ENCODE measurements around the gene UNC5C. TPM values are rescaled to one million over a fixed set of nuclear protein-coding genes. Genes with fewer than 3 reads are reported as not detected.

UNC5C gene
- total RNA-seq, 2 donors from 2014 or later: 0.13 TPM; not detected in 1

GRCh38 chr4:95439071-95439470 lies 109.7 kb downstream of the UNC5C start:
- Mint-ChIP-seq H3K4me3 (no peak overlapping the region), H3K4me1 (no peaks in the 10 kb centered on the region), H3K27me3 (no peaks in the 10 kb centered on the region), H3K9me3 (no peaks in the 10 kb centered on the region), H3K27ac (no peak overlapping the region), H3K36me3 (ENCODE audit: low read depth) (no peaks in the 10 kb centered on the region)
- ATAC-seq (replicated peaks): no peak

GRCh38 chr4:95432466-95432865 lies 116.3 kb downstream of the UNC5C start:
- H3K4me1 Mint-ChIP-seq: no peaks in the 10 kb centered on the region
- H3K27ac Mint-ChIP-seq: no peak overlapping the region
- no peak for ATAC-seq (replicated peaks)
- H3K9me3 Mint-ChIP-seq: no peaks in the 10 kb centered on the region
- H3K36me3 Mint-ChIP-seq (ENCODE audit: low read depth): no peaks in the 10 kb centered on the region
- no peak overlapping the region for H3K4me3 Mint-ChIP-seq
- peaks cover 4% of the 10 kb centered on the region for H3K27me3 Mint-ChIP-seq

- Mint-ChIP-seq H3K36me3 (ENCODE audit: low read depth) (no peaks in the 10 kb centered on the region), H3K9me3 (no peaks in the 10 kb centered on the region), H3K27me3 (peaks cover 4% of the 10 kb centered on the region), H3K27ac (no peak overlapping the region), H3K4me1 (no peaks in the 10 kb centered on the region), H3K4me3 (no peak overlapping the region)
- no peak for ATAC-seq (replicated peaks)
Measured at GRCh38 chr4:95431678-95432077, 117.1 kb downstream of the UNC5C start.

GRCh38 chr4:95429416-95429815 lies 119.4 kb downstream of the UNC5C start:
- Mint-ChIP-seq H3K36me3 (ENCODE audit: low read depth) (no peaks in the 10 kb centered on the region), H3K9me3 (no peaks in the 10 kb centered on the region), H3K27me3 (peaks cover 4% of the 10 kb centered on the region), H3K4me3 (no peak overlapping the region), H3K4me1 (no peaks in the 10 kb centered on the region), H3K27ac (no peak overlapping the region)
- ATAC-seq (replicated peaks): no peak

GRCh38 chr4:95428291-95429070 lies 120.3 kb downstream of the UNC5C start:
- H3K9me3 Mint-ChIP-seq: no peaks in the 10 kb centered on the region
- no peak for ATAC-seq (replicated peaks)
- H3K36me3 Mint-ChIP-seq (ENCODE audit: low read depth): no peaks in the 10 kb centered on the region
- H3K27me3 Mint-ChIP-seq: peaks cover 4% of the 10 kb centered on the region
- no peaks in the 10 kb centered on the region for H3K4me1 Mint-ChIP-seq
- no peak overlapping the region for H3K27ac Mint-ChIP-seq
- H3K4me3 Mint-ChIP-seq: no peak overlapping the region

GRCh38 chr4:95426455-95426854 lies 122.3 kb downstream of the UNC5C start:
- peak overlapping the region; percentile 31 for H3K4me3 Mint-ChIP-seq
- H3K4me1 Mint-ChIP-seq: no peaks in the 10 kb centered on the region
- H3K9me3 Mint-ChIP-seq: no peaks in the 10 kb centered on the region
- H3K36me3 Mint-ChIP-seq (ENCODE audit: low read depth): no peaks in the 10 kb centered on the region
- peaks cover 4% of the 10 kb centered on the region for H3K27me3 Mint-ChIP-seq
- H3K27ac Mint-ChIP-seq: no peak overlapping the region
- no peak for ATAC-seq (replicated peaks)

GRCh38 chr4:95422436-95422835 lies 126.3 kb downstream of the UNC5C start:
- no peaks in the 10 kb centered on the region for H3K36me3 Mint-ChIP-seq (ENCODE audit: low read depth)
- no peak overlapping the region for H3K4me3 Mint-ChIP-seq
- no peaks in the 10 kb centered on the region for H3K9me3 Mint-ChIP-seq
- ATAC-seq (replicated peaks): no peak
- H3K4me1 Mint-ChIP-seq: no peaks in the 10 kb centered on the region
- H3K27ac Mint-ChIP-seq: no peak overlapping the region
- H3K27me3 Mint-ChIP-seq: no peaks in the 10 kb centered on the region

GRCh38 chr4:95421869-95422268 lies 126.9 kb downstream of the UNC5C start:
- Mint-ChIP-seq H3K27ac (no peak overlapping the region), H3K27me3 (no peaks in the 10 kb centered on the region), H3K4me1 (no peaks in the 10 kb centered on the region), H3K9me3 (no peaks in the 10 kb centered on the region), H3K36me3 (ENCODE audit: low read depth) (no peaks in the 10 kb centered on the region), H3K4me3 (no peak overlapping the region)
- no peak for ATAC-seq (replicated peaks)

GRCh38 chr4:95417531-95417930 lies 131.2 kb downstream of the UNC5C start:
- ATAC-seq (replicated peaks): no peak
- no peaks in the 10 kb centered on the region for H3K9me3 Mint-ChIP-seq
- no peaks in the 10 kb centered on the region for H3K36me3 Mint-ChIP-seq (ENCODE audit: low read depth)
- H3K4me3 Mint-ChIP-seq: no peak overlapping the region
- H3K27ac Mint-ChIP-seq: no peak overlapping the region
- no peaks in the 10 kb centered on the region for H3K4me1 Mint-ChIP-seq
- no peaks in the 10 kb centered on the region for H3K27me3 Mint-ChIP-seq

GRCh38 chr4:95415346-95415771 lies 133.4 kb downstream of the UNC5C start:
- no peaks in the 10 kb centered on the region for H3K4me1 Mint-ChIP-seq

GRCh38 chr4:95411371-95412088 lies 137.2 kb downstream of the UNC5C start:
- Mint-ChIP-seq H3K27ac (peak overlapping the region; percentile 26), H3K27me3 (peaks cover 3% of the 10 kb centered on the region), H3K4me3 (no peak overlapping the region), H3K9me3 (no peaks in the 10 kb centered on the region), H3K4me1 (no peaks in the 10 kb centered on the region), H3K36me3 (ENCODE audit: low read depth) (no peaks in the 10 kb centered on the region)
- no peak for ATAC-seq (replicated peaks)

More at GRCh38 chr4:95415346-95415771, 133.4 kb downstream of the UNC5C start:
- Mint-ChIP-seq H3K36me3 (ENCODE audit: low read depth) (no peaks in the 10 kb centered on the region), H3K27me3 (peaks cover 3% of the 10 kb centered on the region), H3K9me3 (no peaks in the 10 kb centered on the region), H3K27ac (no peak overlapping the region), H3K4me3 (no peak overlapping the region)
- no peak for ATAC-seq (replicated peaks)

GRCh38 chr4:95410387-95410977 lies 138.3 kb downstream of the UNC5C start:
- H3K36me3 Mint-ChIP-seq (ENCODE audit: low read depth): no peaks in the 10 kb centered on the region
- H3K4me3 Mint-ChIP-seq: no peak overlapping the region
- no peaks in the 10 kb centered on the region for H3K4me1 Mint-ChIP-seq
- H3K27ac Mint-ChIP-seq: no peak overlapping the region
- H3K9me3 Mint-ChIP-seq: no peaks in the 10 kb centered on the region
- H3K27me3 Mint-ChIP-seq: peaks cover 3% of the 10 kb centered on the region
- no peak for ATAC-seq (replicated peaks)

- no peak for ATAC-seq (replicated peaks)
- Mint-ChIP-seq H3K27ac (no peak overlapping the region), H3K36me3 (ENCODE audit: low read depth) (no peaks in the 10 kb centered on the region), H3K4me1 (no peaks in the 10 kb centered on the region), H3K4me3 (no peak overlapping the region), H3K27me3 (peaks cover 3% of the 10 kb centered on the region), H3K9me3 (no peaks in the 10 kb centered on the region)
Measured at GRCh38 chr4:95409750-95410149, 139.0 kb downstream of the UNC5C start.

- no peak for ATAC-seq (replicated peaks)
- Mint-ChIP-seq H3K27ac (no peak overlapping the region), H3K27me3 (peaks cover 3% of the 10 kb centered on the region), H3K9me3 (no peaks in the 10 kb centered on the region), H3K36me3 (ENCODE audit: low read depth) (no peaks in the 10 kb centered on the region), H3K4me3 (no peak overlapping the region), H3K4me1 (no peaks in the 10 kb centered on the region)
Measured at GRCh38 chr4:95409127-95409526, 139.6 kb downstream of the UNC5C start.

- no peaks in the 10 kb centered on the region for H3K36me3 Mint-ChIP-seq (ENCODE audit: low read depth)
- no peak for ATAC-seq (replicated peaks)
- no peaks in the 10 kb centered on the region for H3K27me3 Mint-ChIP-seq
- no peak overlapping the region for H3K27ac Mint-ChIP-seq
- no peaks in the 10 kb centered on the region for H3K4me1 Mint-ChIP-seq
- H3K9me3 Mint-ChIP-seq: no peaks in the 10 kb centered on the region
- no peak overlapping the region for H3K4me3 Mint-ChIP-seq
Measured at GRCh38 chr4:95402299-95402698, 146.5 kb downstream of the UNC5C start.
